HepG2 (cell line): ENCODE data around the gene CEP55. TPM values are rescaled to one million over a fixed set of nuclear protein-coding genes. Genes with fewer than 3 reads are reported as not detected.

Source experiments
- ATRX ChIP-seq: sonication (generic); formaldehyde crosslinking; IDR thresholded peaks from 2 replicates; pipeline ENCODE4 v1.4.0; 2020; ENCODE audit warnings: missing genetic modification reagents, borderline replicate concordance
- KAT8 ChIP-seq: IDR thresholded peaks from 2 replicates; pipeline ENCODE4 v1.6.1; 2016; ENCODE audit warnings: missing genetic modification reagents, missing compliant biosample characterization
- PRDM4 ChIP-seq: sonication (generic); formaldehyde crosslinking; IDR thresholded peaks from 2 replicates; pipeline ENCODE4 v1.9.0; 2021; ENCODE audit warnings: missing genetic modification reagents, borderline replicate concordance
- SALL1 ChIP-seq: sonication (generic); formaldehyde crosslinking; IDR thresholded peaks from 2 replicates; pipeline ENCODE4 v1.8.0; 2022; ENCODE audit warnings: mild to moderate bottlenecking, missing genetic modification reagents
- SIN3B ChIP-seq: fragments of 150-350 bp; IDR thresholded peaks from 2 replicates; pipeline ENCODE4 v1.6.1; 2014; ENCODE audit warnings: low read length
- ZBTB44 ChIP-seq: sonication (generic); formaldehyde crosslinking; IDR thresholded peaks from 2 replicates; pipeline ENCODE4 v1.4.0; 2020; ENCODE audit warnings: missing genetic modification reagents
- ZNF136 ChIP-seq: sonication (generic); formaldehyde crosslinking; IDR thresholded peaks from 2 replicates; pipeline ENCODE4 v1.8.1; 2022; ENCODE audit warnings: low read depth, mild to moderate bottlenecking, moderate library complexity, missing genetic modification reagents
- ZNF407 ChIP-seq: sonication (generic); formaldehyde crosslinking; IDR thresholded peaks from one replicate; pipeline ENCODE4 v1.5.1; 2020; ENCODE audit warnings: mild to moderate bottlenecking, missing genetic modification reagents; ENCODE audit errors: not compliant biosample characterization
- ZNF414 ChIP-seq: sonication (generic); formaldehyde crosslinking; IDR thresholded peaks from 2 replicates; pipeline ENCODE4 v1.5.0; 2020; ENCODE audit warnings: missing genetic modification reagents
- ZNF574 ChIP-seq: sonication (generic); formaldehyde crosslinking; IDR thresholded peaks from 2 replicates; pipeline ENCODE4 v1.4.0; 2020; ENCODE audit warnings: missing genetic modification reagents
- ZNF782 ChIP-seq: sonication (generic); formaldehyde crosslinking; IDR thresholded peaks from 2 replicates; pipeline ENCODE4 v1.4.0; 2020; ENCODE audit warnings: missing genetic modification reagents, mild to moderate bottlenecking, borderline replicate concordance
- ZNF839 ChIP-seq: sonication (generic); formaldehyde crosslinking; IDR thresholded peaks from 2 replicates; pipeline ENCODE4 v1.4.0; 2020; ENCODE audit warnings: missing genetic modification reagents, mild to moderate bottlenecking, borderline replicate concordance
- polyA plus RNA-seq, 8 experiments: library from polyadenylated mRNA; depleted of rRNA in 3 of 8; stranded (reverse) in 7 of 8; unstranded in 1 of 8; fragments of >200 nt; fragmentation: Illumina TruSeq in 4 of 8; extraction: Trizol in 4 of 8; gene quantifications; 2 replicates each; pipeline versions ENCODE4 v1.2.1 to v1.2.3, GENCODE V29; 2011 to 2016; ENCODE audit warnings: low read depth in 4 of 8, missing spikeins in 1 of 8, mixed read lengths in 1 of 8; ENCODE audit not compliant: insufficient read depth in 1 of 8
- total RNA-seq, 5 experiments: library from RNA; depleted of rRNA; stranded (reverse); fragments of >200 nt; fragmentation: Illumina TruSeq; extraction: Trizol; gene quantifications; 2 replicates each; pipeline ENCODE4 v1.2.3, GENCODE V29; 2016; ENCODE audit warnings: low read depth in 1 of 5

The CEP55 gene
- total and polyA plus RNA-seq, 2 of the 13 experiments (the other 11 are each of a cell fraction or from before 2014, with no cell fraction given): 6.5 to 17.1 TPM

- TF ChIP-seq ZNF407: no peak
- peak; percentile 78 for TF ChIP-seq ZNF574
- TF ChIP-seq ZNF839 (CRISPR knock-in tag): peak; percentile 64; the same call in 1 of the 2 replicates
- no peak for TF ChIP-seq PRDM4
- no peak for TF ChIP-seq ATRX (CRISPR knock-in tag)
- TF ChIP-seq ZBTB44 (CRISPR knock-in tag): 0 out of 2 replicates have a peak, but pooled peaks have one; percentile 40
- peak; percentile 75 for TF ChIP-seq SALL1
- TF ChIP-seq ZNF136 (CRISPR knock-in tag): no peak
- no peak for TF ChIP-seq ZNF414 (CRISPR knock-in tag)
- TF ChIP-seq SIN3B: peak; percentile 95
- no peak for TF ChIP-seq ZNF782
- peak; percentile 77 for TF ChIP-seq KAT8 (CRISPR knock-in tag)
These were observed at the start of gene CEP55 (continued) for GRCh38 chr10:93496322-93497041.
